Measurements from ENCODE around the gene RAB11FIP2.
"Not testable (repeated sequence)": the region's sequence is repeated elsewhere in the genome, so short reads cannot be mapped to it uniquely, and the experiment has no call there.

The RAB11FIP2 gene, protein sequence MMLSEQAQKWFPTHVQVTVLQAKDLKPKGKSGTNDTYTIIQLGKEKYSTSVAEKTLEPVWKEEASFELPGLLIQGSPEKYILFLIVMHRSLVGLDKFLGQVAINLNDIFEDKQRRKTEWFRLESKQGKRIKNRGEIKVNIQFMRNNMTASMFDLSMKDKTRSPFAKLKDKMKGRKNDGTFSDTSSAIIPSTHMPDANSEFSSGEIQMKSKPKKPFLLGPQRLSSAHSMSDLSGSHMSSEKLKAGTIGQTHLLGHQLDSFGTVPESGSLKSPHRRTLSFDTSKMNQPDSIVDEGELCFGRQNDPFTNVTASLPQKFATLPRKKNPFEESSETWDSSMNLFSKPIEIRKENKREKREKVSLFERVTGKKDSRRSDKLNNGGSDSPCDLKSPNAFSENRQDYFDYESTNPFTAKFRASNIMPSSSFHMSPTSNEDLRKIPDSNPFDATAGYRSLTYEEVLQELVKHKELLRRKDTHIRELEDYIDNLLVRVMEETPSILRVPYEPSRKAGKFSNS

GRCh38 chr10:118046395-118047156 lies at the start of gene RAB11FIP2:
RAB11FIP2 (minus strand) TSS chr10:118046941; CDS start chr10:118046163, 778 bp downstream.
- DNase-seq (ENCODE audit: low read depth in 2 of 2) = peak; percentile 92 to 93

DNA sequence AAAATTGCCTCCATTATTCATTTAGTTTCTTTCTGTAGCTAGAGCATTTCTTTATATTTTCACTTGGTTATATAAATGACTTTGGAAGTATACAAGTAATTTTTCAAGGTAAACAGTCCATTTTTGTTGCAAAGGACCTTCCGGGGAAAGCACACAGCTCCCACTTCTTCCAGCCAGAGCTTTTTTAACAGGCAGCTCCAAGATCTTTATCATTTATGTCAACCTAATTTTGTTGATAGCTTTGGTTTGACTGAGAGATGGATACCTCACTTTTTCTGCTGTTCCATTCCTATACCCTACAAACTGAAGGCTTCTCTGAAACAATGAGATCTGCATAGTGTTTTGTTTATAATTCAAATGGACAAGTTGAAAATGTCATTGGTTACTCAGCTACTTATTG lies 49.3 kb upstream of the RAB11FIP2 start:
- DNase-seq (ENCODE audit: low read depth in 2 of 2) = no peak

DNA sequence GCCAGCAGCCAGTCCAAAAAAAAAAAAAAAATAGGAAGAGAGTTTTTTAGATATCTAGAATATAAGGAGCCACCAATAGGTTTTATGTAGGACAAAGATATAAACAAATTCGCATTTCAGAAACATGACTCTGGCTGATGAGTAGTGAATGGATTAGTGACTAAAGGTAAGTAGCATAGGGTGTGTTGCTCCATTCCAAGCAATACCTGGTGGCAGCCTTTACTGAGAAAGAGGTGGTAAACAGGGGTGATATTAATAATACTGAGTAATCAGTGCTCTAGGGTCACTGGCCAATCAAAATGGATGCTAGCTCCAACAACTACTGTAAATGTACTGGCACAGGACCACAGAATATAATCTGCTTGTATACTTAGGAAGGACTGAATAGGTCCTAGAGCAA lies 45.5 kb upstream of the RAB11FIP2 start:
- no peak for DNase-seq (ENCODE audit: low read depth in 2 of 2)

GRCh38 chr10:118080817-118081216 lies 34.1 kb upstream of the RAB11FIP2 start:
- DNase-seq (ENCODE audit: low read depth in 2 of 2) = no peak

- DNase-seq (ENCODE audit: low read depth in 2 of 2) = no peak
These were observed 30.0 kb upstream of the RAB11FIP2 start for GRCh38 chr10:118076705-118077104.

GRCh38 chr10:118072840-118073239 lies 26.1 kb upstream of the RAB11FIP2 start:
- no peak for DNase-seq (ENCODE audit: low read depth in 2 of 2)

GRCh38 chr10:118067389-118067788 lies 20.6 kb upstream of the RAB11FIP2 start:
- not testable (repeated sequence) for DNase-seq (ENCODE audit: low read depth in 2 of 2)

- DNase-seq (ENCODE audit: low read depth in 2 of 2) = no peak
These were observed 16.1 kb upstream of the RAB11FIP2 start for GRCh38 chr10:118062798-118063238.

- DNase-seq (ENCODE audit: low read depth in 2 of 2) = no peak
These were observed 11.6 kb upstream of the RAB11FIP2 start for GRCh38 chr10:118058371-118058770.

GRCh38 chr10:118057361-118057760 lies 10.6 kb upstream of the RAB11FIP2 start:
- no peak for DNase-seq (ENCODE audit: low read depth in 2 of 2)

GRCh38 chr10:118054383-118054782 lies 7.6 kb upstream of the RAB11FIP2 start:
- DNase-seq (ENCODE audit: low read depth in 2 of 2) = no peak

- no peak for DNase-seq (ENCODE audit: low read depth in 2 of 2)
These were observed 6.1 kb upstream of the RAB11FIP2 start for GRCh38 chr10:118052816-118053215.

- no peak for DNase-seq (ENCODE audit: low read depth in 2 of 2)
These were observed 1.1 kb upstream of the RAB11FIP2 start for GRCh38 chr10:118047880-118048279.

GRCh38 chr10:118047157-118047719 lies 497 bp upstream of the RAB11FIP2 start:
- DNase-seq (ENCODE audit: low read depth in 2 of 2) = no peak

DNA sequence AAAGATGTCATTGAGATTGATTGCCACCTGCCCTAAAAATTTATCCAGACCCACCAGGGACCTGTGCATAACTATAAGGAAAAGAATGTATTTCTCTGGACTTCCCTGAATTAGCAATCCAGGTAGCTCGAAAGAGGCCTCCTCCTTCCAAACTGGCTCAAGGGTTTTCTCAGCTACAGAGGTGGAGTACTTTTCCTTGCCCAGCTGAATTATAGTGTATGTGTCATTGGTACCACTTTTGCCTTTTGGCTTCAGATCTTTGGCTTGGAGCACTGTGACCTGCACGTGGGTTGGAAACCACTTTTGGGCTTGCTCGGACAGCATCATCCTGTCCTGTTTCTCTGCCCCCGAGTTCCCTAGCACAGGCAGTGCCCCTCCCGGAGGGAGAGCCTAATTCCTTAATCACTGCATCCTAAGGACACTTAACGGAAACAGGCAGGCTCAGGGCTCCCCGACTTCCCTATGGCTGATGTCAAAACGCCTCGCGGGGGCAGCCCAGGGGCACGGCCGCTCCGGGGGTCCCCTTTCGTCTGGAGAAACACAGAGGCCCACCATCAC lies 825 bp downstream of the RAB11FIP2 start:
- DNase-seq (ENCODE audit: low read depth in 2 of 2) = peak; percentile 1 to 6

DNA sequence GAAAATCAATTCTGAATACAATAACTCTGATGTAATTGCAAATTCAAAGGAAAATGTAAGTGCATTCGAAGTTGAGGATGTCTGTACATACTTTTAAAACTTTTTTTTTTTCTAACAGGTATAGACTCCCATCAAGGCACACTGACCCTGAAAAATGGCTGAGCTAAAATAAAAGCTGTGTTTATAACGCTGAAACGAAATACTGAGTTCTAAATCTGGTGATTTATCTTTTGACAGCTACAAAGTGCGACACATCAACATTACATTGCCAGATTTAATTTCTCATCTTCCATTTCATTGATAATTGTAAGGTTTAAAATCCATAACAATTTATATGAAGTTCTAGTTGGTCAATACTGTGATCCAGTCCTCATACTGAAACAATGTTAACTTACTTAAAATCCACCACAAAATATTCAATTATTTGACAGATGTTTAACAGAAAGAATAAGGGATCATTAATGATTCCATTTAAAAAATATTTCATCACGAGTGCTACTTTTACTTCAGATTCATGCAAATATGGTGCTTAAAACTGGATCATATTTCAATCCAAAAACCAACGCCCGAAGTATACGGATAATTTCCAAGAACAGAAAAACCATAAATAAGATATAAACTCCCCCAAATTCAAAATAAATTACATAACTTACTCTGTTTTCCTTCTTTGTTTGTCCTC lies 1.4 kb downstream of the RAB11FIP2 start:
- no peak for DNase-seq (ENCODE audit: low read depth in 2 of 2)

DNA sequence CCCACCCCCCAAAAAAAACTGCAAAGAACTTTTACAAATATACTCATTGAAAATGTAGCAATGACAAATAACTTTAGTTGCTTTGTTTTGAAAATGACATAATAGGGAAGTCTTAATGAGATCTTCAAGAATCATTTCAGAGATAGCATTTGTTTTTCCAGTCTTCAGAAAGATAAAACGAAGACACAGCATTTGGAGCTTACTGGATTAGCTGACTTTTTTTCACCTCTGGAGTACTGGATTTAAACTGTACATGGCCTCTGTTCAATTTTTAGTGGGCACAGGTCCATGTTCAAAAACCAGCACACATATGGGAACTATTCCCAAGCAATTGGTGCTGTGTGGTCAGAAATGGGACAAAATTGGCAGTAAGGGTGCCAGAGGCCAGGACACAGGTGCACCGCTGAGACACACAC lies 3.9 kb downstream of the RAB11FIP2 start:
- DNase-seq (ENCODE audit: low read depth in 2 of 2) = no peak

DNA sequence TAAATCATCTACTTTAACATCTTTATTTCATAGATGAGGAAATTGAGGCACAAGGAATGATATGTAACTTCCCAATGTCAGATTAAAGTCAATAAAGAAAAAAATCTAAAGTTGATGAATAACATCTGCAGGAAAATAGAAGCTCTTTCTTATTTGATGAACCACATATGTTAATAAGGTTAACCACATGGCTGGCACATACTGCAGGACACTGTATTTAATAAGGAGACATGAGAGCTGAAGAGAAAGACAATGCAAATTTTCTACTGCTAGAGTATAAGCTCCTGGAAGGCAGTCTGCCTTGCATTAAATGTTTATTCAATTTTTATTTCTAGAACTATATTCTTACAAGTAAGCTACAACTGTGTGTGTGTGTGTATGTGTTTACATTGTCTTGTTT lies 4.4 kb downstream of the RAB11FIP2 start:
- no peak for DNase-seq (ENCODE audit: low read depth in 2 of 2)

DNA sequence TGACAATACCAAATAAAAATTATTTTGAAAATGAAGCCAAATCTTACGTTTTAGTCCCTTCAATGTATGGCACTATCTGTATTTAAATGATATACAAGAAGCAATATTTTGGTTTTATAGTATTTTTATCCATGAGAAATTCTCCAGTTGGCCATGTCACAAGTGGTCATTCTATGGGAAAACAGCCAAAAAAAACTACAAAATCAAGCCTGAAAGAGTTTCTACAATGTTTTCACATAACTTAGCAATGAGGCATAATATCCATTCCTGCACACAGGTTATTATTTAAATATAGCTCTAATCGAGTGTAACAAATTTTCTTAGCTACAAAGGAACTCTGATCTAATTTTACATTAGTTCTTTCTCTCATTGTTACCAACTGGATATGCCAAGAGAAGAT lies 5.4 kb downstream of the RAB11FIP2 start:
- DNase-seq (ENCODE audit: low read depth in 2 of 2) = no peak

DNA sequence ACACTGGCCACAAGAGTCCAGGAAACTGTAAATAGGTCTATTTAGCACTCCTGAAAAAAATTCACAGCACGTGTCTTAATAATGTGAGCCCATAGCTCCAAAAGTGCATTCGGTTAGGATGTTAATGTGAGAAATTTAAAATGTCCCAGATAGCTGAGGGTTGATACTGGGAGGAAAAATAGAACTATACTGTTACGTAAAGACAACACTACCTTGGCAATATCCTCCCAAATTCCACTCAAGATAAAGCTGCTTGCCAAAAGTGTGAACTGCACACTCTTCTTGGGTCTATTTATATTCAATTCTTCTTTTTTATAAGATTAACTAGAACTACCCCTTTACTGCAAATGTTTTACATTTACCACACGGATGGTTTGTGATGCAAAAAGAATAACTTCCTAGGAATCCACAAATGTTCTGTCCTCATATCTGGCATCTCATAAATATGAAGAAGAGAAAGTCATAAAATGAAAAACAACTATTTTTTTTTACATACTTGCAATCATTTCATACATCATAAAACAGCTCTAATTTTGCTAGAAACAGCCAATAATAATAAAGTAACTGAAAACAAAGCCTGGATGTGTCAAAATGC lies 10.4 kb downstream of the RAB11FIP2 start:
- no peak for DNase-seq (ENCODE audit: low read depth in 2 of 2)

Measured in stimulated activated CD4-positive, alpha-beta T cell treated with anti-CD3 and anti-CD28 coated beads, Interleukin-4, amount 100 ng/mL, for 48 hours (primary cell).